Epithelial cell of proximal tubule (primary cell): ENCODE results near the gene PWWP2B. TPM values are rescaled to one million over a fixed set of nuclear protein-coding genes. Genes with fewer than 3 reads are reported as not detected.
A peak's percentile ranks its signal among the peaks of the same experiment; 100 is the strongest.

Experiments
- DNase-seq: peaks from one replicate; pipeline ENCODE4 v3.0.0-alpha.2; 2011; ENCODE audit warnings: low read depth
- H3K4me3 ChIP-seq: 2 replicates; pipeline ENCODE4 v1.5.1; 2011; ENCODE audit warnings: low read depth, mild to moderate bottlenecking, low read length
- total RNA-seq: library from RNA; depleted of rRNA; stranded (reverse); fragments of >200 nt; gene quantifications from 2 replicates; pipeline ENCODE4 v1.2.3, GENCODE V29; 2015
- TF ChIP-seq, protein P1 (sequence below): conservative IDR thresholded peaks from 2 replicates; pipeline ENCODE4 v1.5.1; 2012; ENCODE audit warnings: low read depth, mild to moderate bottlenecking, low read length

Gene PWWP2B
- total RNA-seq, 1 donor from 2014 or later: 11.0 TPM

GRCh38 chr10:132450825-132451505, 54.0 kb downstream of the PWWP2B start:
- no peak overlapping the region for H3K4me3 ChIP-seq
- TF ChIP-seq, protein P1, sequence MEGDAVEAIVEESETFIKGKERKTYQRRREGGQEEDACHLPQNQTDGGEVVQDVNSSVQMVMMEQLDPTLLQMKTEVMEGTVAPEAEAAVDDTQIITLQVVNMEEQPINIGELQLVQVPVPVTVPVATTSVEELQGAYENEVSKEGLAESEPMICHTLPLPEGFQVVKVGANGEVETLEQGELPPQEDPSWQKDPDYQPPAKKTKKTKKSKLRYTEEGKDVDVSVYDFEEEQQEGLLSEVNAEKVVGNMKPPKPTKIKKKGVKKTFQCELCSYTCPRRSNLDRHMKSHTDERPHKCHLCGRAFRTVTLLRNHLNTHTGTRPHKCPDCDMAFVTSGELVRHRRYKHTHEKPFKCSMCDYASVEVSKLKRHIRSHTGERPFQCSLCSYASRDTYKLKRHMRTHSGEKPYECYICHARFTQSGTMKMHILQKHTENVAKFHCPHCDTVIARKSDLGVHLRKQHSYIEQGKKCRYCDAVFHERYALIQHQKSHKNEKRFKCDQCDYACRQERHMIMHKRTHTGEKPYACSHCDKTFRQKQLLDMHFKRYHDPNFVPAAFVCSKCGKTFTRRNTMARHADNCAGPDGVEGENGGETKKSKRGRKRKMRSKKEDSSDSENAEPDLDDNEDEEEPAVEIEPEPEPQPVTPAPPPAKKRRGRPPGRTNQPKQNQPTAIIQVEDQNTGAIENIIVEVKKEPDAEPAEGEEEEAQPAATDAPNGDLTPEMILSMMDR: no peak
- no peak for DNase-seq

DNA sequence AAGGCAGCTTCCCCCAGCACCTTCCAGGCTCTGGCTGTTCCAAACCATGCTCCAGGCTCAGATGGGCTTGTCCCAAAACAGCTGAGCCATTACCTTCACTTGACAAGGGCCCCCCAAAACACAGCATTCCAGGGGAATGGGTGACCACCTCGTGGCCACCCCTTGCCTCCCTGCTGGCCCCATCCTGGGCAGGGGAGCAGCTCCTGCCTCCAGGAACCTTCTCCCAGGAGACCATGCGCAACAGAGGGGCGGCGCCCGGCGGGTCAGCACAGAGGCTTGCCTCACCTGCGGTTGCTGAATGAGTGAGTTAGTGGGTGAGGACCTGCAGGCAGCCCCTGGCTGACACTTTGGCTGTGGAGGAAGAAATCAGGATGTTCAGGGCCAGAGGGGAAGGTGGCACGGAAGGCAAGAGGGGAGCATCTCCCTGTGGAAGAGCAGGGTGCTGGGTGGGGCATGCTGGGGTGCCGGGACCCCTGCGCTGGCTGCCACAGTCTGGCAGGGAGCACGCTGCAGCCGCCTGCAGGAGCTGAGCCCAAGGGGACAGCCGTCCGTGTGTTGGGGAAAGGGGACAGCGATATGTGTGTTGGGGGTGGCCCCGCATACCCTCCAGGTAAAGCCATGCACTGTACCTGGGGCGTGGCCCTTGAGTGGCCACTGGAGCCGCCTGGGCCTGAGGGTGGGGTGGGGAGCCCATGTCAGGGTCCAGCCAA, 54.7 kb downstream of the PWWP2B start:
- TF ChIP-seq, protein P1: no peak
- H3K4me3 ChIP-seq: no peak overlapping the region
- DNase-seq: no peak

GRCh38 chr10:132452216-132452650, 55.2 kb downstream of the PWWP2B start:
- TF ChIP-seq, protein P1: no peak
- DNase-seq: no peak
- H3K4me3 ChIP-seq: no peak overlapping the region

DNA sequence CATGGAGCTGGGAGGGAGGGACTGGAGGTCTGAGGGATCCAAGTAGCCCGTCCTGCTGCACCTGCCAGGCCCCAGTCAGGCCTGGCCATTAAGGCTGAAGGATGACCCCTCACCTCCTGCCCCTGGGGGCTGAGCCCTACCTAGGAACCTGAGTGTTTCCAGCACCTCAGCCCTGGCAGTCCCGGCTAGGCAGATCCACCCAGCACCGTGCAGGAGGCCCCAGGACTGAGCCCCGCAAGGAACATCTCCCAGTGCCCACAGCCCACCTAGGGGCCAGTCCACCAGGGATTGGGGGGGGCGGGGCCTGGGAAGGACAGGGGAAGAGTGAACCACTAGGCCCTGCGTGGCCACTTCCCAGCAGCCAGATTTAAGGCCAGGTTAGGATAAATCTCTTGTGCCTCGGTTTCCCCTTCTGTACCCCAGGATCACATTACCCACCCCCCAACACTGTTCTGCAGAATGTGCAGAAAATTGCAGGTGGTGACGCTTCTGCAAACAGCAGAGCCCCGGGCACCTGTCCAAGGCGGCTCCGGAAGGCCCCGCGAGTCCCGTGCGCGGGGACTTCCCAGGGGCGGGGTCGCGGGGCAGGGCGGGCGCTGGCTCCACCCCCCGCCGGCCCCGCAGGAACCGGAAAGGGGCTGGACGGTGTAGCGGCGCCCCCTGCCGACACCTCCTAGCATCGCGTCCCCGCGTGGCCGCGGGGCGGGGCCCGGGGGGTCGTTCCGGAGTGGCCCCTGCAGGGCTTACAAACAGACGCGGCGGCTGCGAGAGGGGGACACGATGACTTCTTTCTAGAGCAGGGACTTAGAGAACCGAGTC, 55.9 kb downstream of the PWWP2B start:
- DNase-seq: peak; percentile 13
- peak overlapping the region; percentile 34 for H3K4me3 ChIP-seq
- TF ChIP-seq, protein P1: peak; percentile 85

GRCh38 chr10:132453470-132453861, 56.5 kb downstream of the PWWP2B start:
- TF ChIP-seq, protein P1: no peak
- no peak for DNase-seq
- peak overlapping the region; percentile 34 for H3K4me3 ChIP-seq

DNA sequence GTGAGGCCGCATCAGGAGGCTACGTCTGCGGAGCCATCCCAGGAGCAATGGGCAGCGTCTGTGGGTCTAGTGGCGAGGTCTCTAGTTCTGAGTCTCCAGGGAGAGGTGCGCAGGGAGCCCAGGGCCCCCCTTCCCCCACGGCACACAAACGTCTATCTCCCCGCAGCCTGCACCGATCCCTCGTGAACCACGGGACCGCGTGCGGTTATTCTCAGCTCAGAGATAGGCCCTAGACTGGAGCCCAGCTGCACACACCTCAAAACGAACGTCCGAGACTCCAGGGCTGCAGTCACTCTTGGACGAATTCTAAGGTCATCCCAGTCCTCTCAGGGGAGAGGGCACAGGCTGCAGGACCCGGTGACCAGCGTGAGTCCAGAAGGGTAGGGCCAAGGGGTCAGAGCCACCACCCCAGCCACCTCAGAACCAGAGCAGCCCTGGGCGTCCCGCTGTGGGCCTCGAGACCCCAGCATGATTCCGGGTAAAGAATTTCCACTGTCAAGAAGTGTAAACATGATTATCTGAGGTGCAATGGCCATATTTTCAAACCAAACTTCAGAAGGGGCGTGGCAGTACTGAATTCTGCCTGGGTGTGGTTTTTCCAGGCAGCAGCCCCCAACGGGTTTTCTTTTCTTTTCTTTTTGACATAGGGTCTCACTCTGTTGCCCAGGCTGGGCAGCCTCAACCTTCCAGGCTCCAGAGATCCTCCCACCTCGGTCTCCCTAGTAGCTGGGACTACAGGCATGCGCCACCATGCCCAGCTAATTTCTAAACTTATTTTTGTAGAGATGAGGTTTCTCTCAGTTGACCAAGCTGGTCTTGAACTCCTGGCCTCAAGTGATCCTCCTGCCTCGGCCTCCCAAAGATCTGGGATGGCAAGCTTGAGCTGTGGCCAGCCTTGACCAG, 57.5 kb downstream of the PWWP2B start:
- H3K4me3 ChIP-seq: no peak overlapping the region
- TF ChIP-seq, protein P1: no peak
- DNase-seq: no peak
